Thymus (tissue), 11 donors: ENCODE results near the gene POU2F3. TPM values are rescaled to one million over a fixed set of nuclear protein-coding genes. Genes with fewer than 3 reads are reported as not detected.

ENCODE experiments used
- DNase-seq, 9 donors: peaks; one replicate each; pipeline ENCODE4 v3.0.0-alpha.2; 2013; ENCODE audit warnings: low spot score in 9 of 9, low read depth in 6 of 9, missing footprints in 1 of 9
- H3K27ac ChIP-seq, 2 donors: one replicate each; pipeline ENCODE4 v1.5.1; 2013; ENCODE audit warnings: control low read depth in 1 of 2, low read depth in 1 of 2, low read length in 1 of 2, mild to moderate bottlenecking in 1 of 2, moderate library complexity in 1 of 2
- H3K27me3 ChIP-seq, 2 donors: one replicate each; pipeline ENCODE4 v1.5.1; 2013; ENCODE audit warnings: low read length in 1 of 2; ENCODE audit not compliant: control insufficient read depth in 2 of 2, insufficient read depth in 1 of 2
- H3K36me3 ChIP-seq, 2 donors: one replicate each; pipeline ENCODE4 v1.5.1; 2013; ENCODE audit warnings: low read length in 1 of 2, mild to moderate bottlenecking in 1 of 2, moderate library complexity in 1 of 2; ENCODE audit not compliant: control insufficient read depth in 2 of 2, insufficient read depth in 2 of 2
- H3K4me1 ChIP-seq, 2 donors: one replicate each; pipeline ENCODE4 v1.5.1; 2013; ENCODE audit warnings: low read length in 2 of 2; ENCODE audit not compliant: control insufficient read depth in 2 of 2, insufficient read depth in 2 of 2
- H3K4me3 ChIP-seq, 2 donors: one replicate each; pipeline ENCODE4 v1.5.1; 2013; ENCODE audit warnings: low read length in 2 of 2, control low read depth in 1 of 2, mild to moderate bottlenecking in 1 of 2
- H3K9me3 ChIP-seq, 2 donors: one replicate each; pipeline ENCODE4 v1.5.1; 2013; ENCODE audit warnings: low read length in 1 of 2, mild to moderate bottlenecking in 1 of 2; ENCODE audit not compliant: control insufficient read depth in 2 of 2, insufficient read depth in 1 of 2
- WGBS: extraction: QIAGEN DNeasy Blood & Tissue Kit; methylation state at CpG from one replicate; pipeline ENCODE4 v1.1.7; 2013; 5-methylcytosine and 5-hydroxymethylcytosine counted together
- polyA plus RNA-seq: library from polyadenylated mRNA; stranded (reverse); fragments of 200-250 nt; gene quantifications from one replicate; pipeline ENCODE4 v1.2.3, GENCODE V29; 2013
- total RNA-seq: library from RNA; stranded (reverse); fragments of 120-200 nt; gene quantifications from one replicate; pipeline ENCODE4 v1.2.4, GENCODE V29; 2013
- donor health status: healthy.

POU2F3 gene
- total and polyA plus RNA-seq, 2 donors: 0.19 to 2.0 TPM

GRCh38 chr11:120216426-120217102, 23.4 kb upstream of the POU2F3 start:
- Histone ChIP-seq H3K27ac (no peak overlapping the region), H3K4me3 (no peak overlapping the region), H3K27me3 (peaks cover 0 to 10% of the 10 kb centered on the region in 2 donors), H3K4me1 (peaks cover 0 to 5% of the 10 kb centered on the region in 2 donors), H3K36me3 (no peaks in the 10 kb centered on the region), H3K9me3 (no peaks in the 10 kb centered on the region)
- no peak for DNase-seq
- 95% methylated on average over 8 of the region's 8 CpGs for WGBS

- DNase-seq: no peak
- no peak overlapping the region for H3K27ac ChIP-seq
Measured at GRCh38 chr11:120217526-120217925, 22.4 kb upstream of the POU2F3 start.

GRCh38 chr11:120217941-120218694, 21.8 kb upstream of the POU2F3 start:
- no peak overlapping the region for H3K4me3 ChIP-seq
- H3K4me1 ChIP-seq: peaks cover 0 to 3% of the 10 kb centered on the region in 2 donors
- DNase-seq: no peak
- H3K36me3 ChIP-seq: no peaks in the 10 kb centered on the region
- no peaks in the 10 kb centered on the region for H3K27me3 ChIP-seq
- H3K27ac ChIP-seq: no peak overlapping the region
- no peaks in the 10 kb centered on the region for H3K9me3 ChIP-seq
- 97% methylated on average over 12 of the region's 12 CpGs for WGBS

More at GRCh38 chr11:120217526-120217925, 22.4 kb upstream of the POU2F3 start:
- Histone ChIP-seq H3K4me3 (no peak overlapping the region), H3K9me3 (no peaks in the 10 kb centered on the region), H3K27me3 (peaks cover 0 to 2% of the 10 kb centered on the region in 2 donors), H3K4me1 (peaks cover 0 to 3% of the 10 kb centered on the region in 2 donors), H3K36me3 (no peaks in the 10 kb centered on the region)
- 95% methylated on average over 12 of the region's 12 CpGs for WGBS

- H3K4me1 ChIP-seq: peaks cover 0 to 3% of the 10 kb centered on the region in 2 donors
- H3K9me3 ChIP-seq: no peaks in the 10 kb centered on the region
Measured at GRCh38 chr11:120218695-120219033, 21.3 kb upstream of the POU2F3 start.

GRCh38 chr11:120219232-120219937, 20.6 kb upstream of the POU2F3 start:
- DNase-seq: no peak
- Histone ChIP-seq H3K36me3 (no peaks in the 10 kb centered on the region), H3K27me3 (no peaks in the 10 kb centered on the region), H3K4me1 (peaks cover 0 to 3% of the 10 kb centered on the region in 2 donors), H3K27ac (no peak overlapping the region), H3K4me3 (no peak overlapping the region), H3K9me3 (no peaks in the 10 kb centered on the region)
- WGBS: 96% methylated on average over 13 of the region's 13 CpGs

More at GRCh38 chr11:120218695-120219033, 21.3 kb upstream of the POU2F3 start:
- H3K36me3 ChIP-seq: no peaks in the 10 kb centered on the region
- no peaks in the 10 kb centered on the region for H3K27me3 ChIP-seq
- WGBS: 93% methylated on average over 10 of the region's 10 CpGs
- no peak overlapping the region for H3K4me3 ChIP-seq
- no peak for DNase-seq
- H3K27ac ChIP-seq: no peak overlapping the region

GRCh38 chr11:120219938-120220746, 19.8 kb upstream of the POU2F3 start:
- Histone ChIP-seq H3K4me1 (peaks cover 0 to 9% of the 10 kb centered on the region in 2 donors), H3K9me3 (no peaks in the 10 kb centered on the region), H3K36me3 (no peaks in the 10 kb centered on the region), H3K4me3 (no peak overlapping the region), H3K27ac (no peak overlapping the region), H3K27me3 (peaks cover 0 to 3% of the 10 kb centered on the region in 2 donors)
- DNase-seq: no peak
- 92% methylated on average over 9 of the region's 9 CpGs for WGBS

GRCh38 chr11:120220747-120221037, 19.2 kb upstream of the POU2F3 start:
- Histone ChIP-seq H3K4me1 (peaks cover 0 to 9% of the 10 kb centered on the region in 2 donors), H3K36me3 (no peaks in the 10 kb centered on the region), H3K9me3 (no peaks in the 10 kb centered on the region), H3K4me3 (no peak overlapping the region), H3K27ac (no peak overlapping the region), H3K27me3 (peaks cover 0 to 3% of the 10 kb centered on the region in 2 donors)
- DNase-seq: no peak
- over 99% methylated on average over 4 of the region's 4 CpGs for WGBS

- no peak for DNase-seq
- H3K4me1 ChIP-seq: peaks cover 0 to 9% of the 10 kb centered on the region in 2 donors
- WGBS: 98% methylated on average over 1 of the region's 1 CpG
Measured at GRCh38 chr11:120221115-120221752, 18.7 kb upstream of the POU2F3 start.

More at GRCh38 chr11:120221115-120221752, 18.7 kb upstream of the POU2F3 start:
- no peaks in the 10 kb centered on the region for H3K9me3 ChIP-seq
- no peak overlapping the region for H3K27ac ChIP-seq
- H3K27me3 ChIP-seq: peaks cover 0 to 3% of the 10 kb centered on the region in 2 donors
- no peak overlapping the region for H3K4me3 ChIP-seq
- no peaks in the 10 kb centered on the region for H3K36me3 ChIP-seq
